OCI-LY3 (cell line): Measurements from ENCODE around the gene TECPR1.

Source experiments
- H2AFZ ChIP-seq: fragments of 200-600, 300-600 bp; shearing (Covaris generic); 2 replicates; pipeline ENCODE4 v1.6.0; 2014; ENCODE audit warnings: antibody characterized with exemption, low read depth, low read length
- H3K27ac ChIP-seq: fragments of 200-600, 300-600 bp; sonication (generic); 2 replicates; pipeline ENCODE4 v1.5.1; 2014; ENCODE audit warnings: mild to moderate bottlenecking, low read length, moderate library complexity, mixed read lengths
- H3K27me3 ChIP-seq: fragments of 200-600, 300-600 bp; sonication (generic); 2 replicates; pipeline ENCODE4 v1.6.1; 2014; ENCODE audit warnings: low read depth, low read length, mixed read lengths
- H3K36me3 ChIP-seq: fragments of 200-600, 300-600 bp; sonication (generic); replicated peaks from 2 replicates; pipeline ENCODE3; 2014; ENCODE audit warnings: low read depth, low read length, mixed read lengths
- H3K4me1 ChIP-seq: fragments of 300-600, 200-600 bp; sonication (generic); 2 replicates; pipeline ENCODE4 v1.6.1; 2014; ENCODE audit warnings: low read length, mixed read lengths
- H3K4me2 ChIP-seq: fragments of 200-600, 300-600 bp; sonication (generic); 2 replicates; pipeline ENCODE4 v1.6.1; 2014; ENCODE audit warnings: low read length, mixed read lengths
- H3K4me3 ChIP-seq: fragments of 300-600, 200-600 bp; sonication (generic); 2 replicates; pipeline ENCODE4 v1.5.1; 2014; ENCODE audit warnings: antibody characterized with exemption, mild to moderate bottlenecking, low read length, moderate library complexity
- H3K79me2 ChIP-seq: fragments of 300-600, 200-600 bp; shearing (Covaris generic); 2 replicates; pipeline ENCODE4 v1.6.1; 2014; ENCODE audit warnings: mild to moderate bottlenecking, low read length, mixed read lengths
- H3K9ac ChIP-seq: fragments of 300-600, 200-600 bp; shearing (Covaris generic); 2 replicates; pipeline ENCODE4 v1.6.0; 2014; ENCODE audit warnings: mild to moderate bottlenecking, low read length, moderate library complexity
- H3K9me3 ChIP-seq: fragments of 200-600, 300-600 bp; shearing (Covaris generic); 2 replicates; pipeline ENCODE4 v1.6.1; 2014; ENCODE audit warnings: low read length, mixed read lengths; ENCODE audit not compliant: insufficient read depth
- H4K20me1 ChIP-seq: fragments of 200-600, 300-600 bp; sonication (generic); 2 replicates; pipeline ENCODE4 v1.6.1; 2016; ENCODE audit warnings: low read length, mixed read lengths; ENCODE audit not compliant: insufficient read depth
- CTCF ChIP-seq: fragments of 200-600, 300-600 bp; sonication (generic); IDR thresholded peaks from 2 replicates; pipeline ENCODE4 v1.5.1; 2014; ENCODE audit warnings: antibody characterized with exemption, low read length, low read depth
- EZH2phosphoT487 ChIP-seq: fragments of 200-600 bp; shearing (Covaris generic); IDR thresholded peaks from 2 replicates; pipeline ENCODE4 v1.6.1; 2018; ENCODE audit warnings: antibody characterized with exemption, mixed run types, low read depth

TECPR1 gene

GRCh38 chr7:98174334-98175259, 77.4 kb downstream of the TECPR1 start:
- Histone ChIP-seq H3K4me2 (no peak overlapping the region), H3K27me3 (no peaks in the 10 kb centered on the region), H3K36me3 (no peaks in the 10 kb centered on the region), H2AFZ (no peak overlapping the region), H4K20me1 (0 out of 2 replicates have a peak, but pooled peaks cover 5% of the 10 kb centered on the region), H3K4me1 (no peaks in the 10 kb centered on the region), H3K9me3 (no peaks in the 10 kb centered on the region), H3K79me2 (no peaks in the 10 kb centered on the region), H3K9ac (no peak overlapping the region), H3K4me3 (no peak overlapping the region), H3K27ac (no peak overlapping the region)
- TF ChIP-seq CTCF (no peak), EZH2phosphoT487 (no peak)

GRCh38 chr7:98171449-98171848, 80.6 kb downstream of the TECPR1 start:
- Histone ChIP-seq H3K4me1 (no peaks in the 10 kb centered on the region), H3K36me3 (no peaks in the 10 kb centered on the region), H3K9ac (no peak overlapping the region), H3K9me3 (no peaks in the 10 kb centered on the region), H2AFZ (no peak overlapping the region), H4K20me1 (peaks cover 16% of the 10 kb centered on the region; the same call in 1 of the 2 replicates), H3K4me2 (no peak overlapping the region), H3K4me3 (no peak overlapping the region), H3K27me3 (no peaks in the 10 kb centered on the region), H3K27ac (no peak overlapping the region), H3K79me2 (no peaks in the 10 kb centered on the region)
- TF ChIP-seq EZH2phosphoT487 (no peak), CTCF (no peak)

- Histone ChIP-seq H4K20me1 (peaks cover 17% of the 10 kb centered on the region; the same call in 1 of the 2 replicates), H3K27me3 (no peaks in the 10 kb centered on the region), H3K4me2 (no peak overlapping the region), H3K79me2 (no peaks in the 10 kb centered on the region), H3K27ac (no peak overlapping the region), H3K4me3 (no peak overlapping the region), H3K9ac (no peak overlapping the region), H2AFZ (no peak overlapping the region), H3K4me1 (no peaks in the 10 kb centered on the region), H3K36me3 (no peaks in the 10 kb centered on the region), H3K9me3 (no peaks in the 10 kb centered on the region)
- TF ChIP-seq CTCF (no peak), EZH2phosphoT487 (no peak)
These were observed 81.1 kb downstream of the TECPR1 start for GRCh38 chr7:98170966-98171365.

GRCh38 chr7:98168904-98169621, 83.0 kb downstream of the TECPR1 start:
- no peaks in the 10 kb centered on the region for H3K36me3 ChIP-seq
- no peak overlapping the region for H2AFZ ChIP-seq
- no peak overlapping the region for H3K27ac ChIP-seq
- no peak overlapping the region for H3K4me2 ChIP-seq
- H3K9me3 ChIP-seq, result no peaks in the 10 kb centered on the region
- TF ChIP-seq EZH2phosphoT487 (no peak), CTCF (no peak)
- H3K27me3 ChIP-seq, result no peaks in the 10 kb centered on the region
- H3K79me2 ChIP-seq, result no peaks in the 10 kb centered on the region
- H4K20me1 ChIP-seq, result peaks cover 29% of the 10 kb centered on the region
- no peak overlapping the region for H3K9ac ChIP-seq
- H3K4me3 ChIP-seq, result no peak overlapping the region
- H3K4me1 ChIP-seq, result no peaks in the 10 kb centered on the region
